ENCODE results near the gene TRIM54.

- TF ChIP-seq CTCF (IDR thresholded peaks at IDR 0.05; ENCODE audit: control extremely low read depth in 1 of 3, insufficient read depth in 1 of 3, low read depth in 1 of 3, low read length in 3 of 3) (no peak), NANOG (IDR thresholded peaks at IDR 0.05; ENCODE audit: insufficient read depth, low read depth, low read length, poor library complexity, severe bottlenecking) (no peak), CTBP2 (IDR thresholded peaks at IDR 0.05; ENCODE audit: borderline replicate concordance, insufficient read depth, insufficient read length, low read length) (no peak), POLR2A (IDR thresholded peaks at IDR 0.05; ENCODE audit: control extremely low read depth in 1 of 2, low read depth in 2 of 2, low read length in 2 of 2) (no peak), GTF2F1 (IDR thresholded peaks at IDR 0.05; ENCODE audit: borderline replicate concordance, low read depth, low read length) (no peak)
Measured at GRCh38 chr2:27306136-27306535, 23.9 kb downstream of the TRIM54 start.

Measured in H1 (cell line).